Measurements from ENCODE around the gene ATP13A1. TPM values are rescaled to one million over a fixed set of nuclear protein-coding genes. Genes with fewer than 3 reads are reported as not detected.
A peak's percentile ranks its signal among the peaks of the same experiment; 100 is the strongest.
"Not testable (repeated sequence)": the region's sequence is repeated elsewhere in the genome, so short reads cannot be mapped to it uniquely, and the experiment has no call there.

ATP13A1 gene
- polyA plus RNA-seq, 1 experiment, result 27.9 TPM

DNA sequence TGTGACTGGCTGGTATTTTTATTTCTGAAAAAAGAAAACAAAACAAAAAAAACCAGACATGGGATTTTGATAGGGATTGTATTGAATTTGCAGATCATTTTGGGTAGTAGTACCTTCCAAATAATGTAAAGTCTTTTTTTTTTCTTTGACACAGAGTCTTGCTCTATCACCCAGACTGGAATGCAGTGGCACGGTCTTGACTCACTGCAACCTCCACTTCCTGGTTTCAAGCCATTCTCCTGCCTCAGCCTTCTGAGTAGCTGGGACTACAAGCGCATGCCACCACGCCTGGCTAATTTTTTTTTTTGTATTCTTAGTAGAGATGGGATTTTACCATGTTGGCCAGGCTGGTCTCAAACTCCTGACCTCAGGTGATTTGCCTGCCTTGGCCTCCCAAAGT is 9.3 kb upstream of the ATP13A1 start:
- Histone ChIP-seq H3K27me3 (ENCODE audit: control insufficient read depth, insufficient read depth, low read length) (no peaks in the 10 kb centered on the region), H3K4me3 (ENCODE audit: low read depth, low read length) (no peak overlapping the region), H3K36me3 (ENCODE audit: control insufficient read depth, insufficient read depth, low read length) (peaks cover 3% of the 10 kb centered on the region; the same call in 1 of the 2 replicates)
- no peak for DNase-seq (ENCODE audit: low read depth)
- TF ChIP-seq, protein P1, sequence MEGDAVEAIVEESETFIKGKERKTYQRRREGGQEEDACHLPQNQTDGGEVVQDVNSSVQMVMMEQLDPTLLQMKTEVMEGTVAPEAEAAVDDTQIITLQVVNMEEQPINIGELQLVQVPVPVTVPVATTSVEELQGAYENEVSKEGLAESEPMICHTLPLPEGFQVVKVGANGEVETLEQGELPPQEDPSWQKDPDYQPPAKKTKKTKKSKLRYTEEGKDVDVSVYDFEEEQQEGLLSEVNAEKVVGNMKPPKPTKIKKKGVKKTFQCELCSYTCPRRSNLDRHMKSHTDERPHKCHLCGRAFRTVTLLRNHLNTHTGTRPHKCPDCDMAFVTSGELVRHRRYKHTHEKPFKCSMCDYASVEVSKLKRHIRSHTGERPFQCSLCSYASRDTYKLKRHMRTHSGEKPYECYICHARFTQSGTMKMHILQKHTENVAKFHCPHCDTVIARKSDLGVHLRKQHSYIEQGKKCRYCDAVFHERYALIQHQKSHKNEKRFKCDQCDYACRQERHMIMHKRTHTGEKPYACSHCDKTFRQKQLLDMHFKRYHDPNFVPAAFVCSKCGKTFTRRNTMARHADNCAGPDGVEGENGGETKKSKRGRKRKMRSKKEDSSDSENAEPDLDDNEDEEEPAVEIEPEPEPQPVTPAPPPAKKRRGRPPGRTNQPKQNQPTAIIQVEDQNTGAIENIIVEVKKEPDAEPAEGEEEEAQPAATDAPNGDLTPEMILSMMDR (IDR thresholded peaks at IDR 0.05; ENCODE audit: insufficient read depth, low read depth, low read length), result no peak
- ChIA-PET CTCF (interaction anchor here (0.7 kb wide), 1 partner anchor 238 kb away, joined by 5 read pairs; no protein-coding TSS in a partner anchor), POLR2A (no interaction called here)

DNA sequence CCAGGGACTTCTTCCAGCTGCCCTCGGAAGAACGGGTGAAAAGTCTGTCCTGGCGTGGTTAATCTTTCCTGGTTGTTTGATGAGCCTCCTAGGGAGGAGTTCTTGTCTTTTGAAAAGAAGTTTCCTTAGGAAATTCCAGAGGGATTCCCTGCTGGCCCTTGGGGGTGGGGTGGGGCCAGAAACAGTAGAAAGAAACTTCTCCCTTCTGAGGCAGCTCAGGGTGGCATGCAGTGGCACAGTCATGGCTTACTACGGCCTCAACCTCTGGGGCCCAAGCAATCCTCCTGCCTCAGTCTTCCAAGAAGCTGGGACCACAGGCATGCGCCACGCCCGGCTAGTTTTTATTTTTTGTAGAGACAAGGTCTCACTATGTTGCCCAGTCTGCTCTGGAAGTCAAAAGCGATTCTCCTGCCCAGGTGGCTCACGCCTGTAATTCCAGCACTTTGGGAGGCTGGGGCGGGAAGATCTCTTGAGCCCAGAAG is 6.6 kb upstream of the ATP13A1 start:
- no peaks in the 10 kb centered on the region for H3K27me3 ChIP-seq (ENCODE audit: control insufficient read depth, insufficient read depth, low read length)
- H3K4me3 ChIP-seq (ENCODE audit: low read depth, low read length), result no peak overlapping the region
- H3K36me3 ChIP-seq (ENCODE audit: control insufficient read depth, insufficient read depth, low read length), result no peaks in the 10 kb centered on the region
- TF ChIP-seq, protein P1 (IDR thresholded peaks at IDR 0.05; ENCODE audit: insufficient read depth, low read depth, low read length), result no peak
- DNase-seq (ENCODE audit: low read depth), result no peak
- POLR2A ChIA-PET, result no interaction called here
- CTCF ChIA-PET, result interaction anchor here (2.2 kb wide), 1 partner anchor 290 kb away, joined by 8 read pairs; no protein-coding TSS in a partner anchor

DNA sequence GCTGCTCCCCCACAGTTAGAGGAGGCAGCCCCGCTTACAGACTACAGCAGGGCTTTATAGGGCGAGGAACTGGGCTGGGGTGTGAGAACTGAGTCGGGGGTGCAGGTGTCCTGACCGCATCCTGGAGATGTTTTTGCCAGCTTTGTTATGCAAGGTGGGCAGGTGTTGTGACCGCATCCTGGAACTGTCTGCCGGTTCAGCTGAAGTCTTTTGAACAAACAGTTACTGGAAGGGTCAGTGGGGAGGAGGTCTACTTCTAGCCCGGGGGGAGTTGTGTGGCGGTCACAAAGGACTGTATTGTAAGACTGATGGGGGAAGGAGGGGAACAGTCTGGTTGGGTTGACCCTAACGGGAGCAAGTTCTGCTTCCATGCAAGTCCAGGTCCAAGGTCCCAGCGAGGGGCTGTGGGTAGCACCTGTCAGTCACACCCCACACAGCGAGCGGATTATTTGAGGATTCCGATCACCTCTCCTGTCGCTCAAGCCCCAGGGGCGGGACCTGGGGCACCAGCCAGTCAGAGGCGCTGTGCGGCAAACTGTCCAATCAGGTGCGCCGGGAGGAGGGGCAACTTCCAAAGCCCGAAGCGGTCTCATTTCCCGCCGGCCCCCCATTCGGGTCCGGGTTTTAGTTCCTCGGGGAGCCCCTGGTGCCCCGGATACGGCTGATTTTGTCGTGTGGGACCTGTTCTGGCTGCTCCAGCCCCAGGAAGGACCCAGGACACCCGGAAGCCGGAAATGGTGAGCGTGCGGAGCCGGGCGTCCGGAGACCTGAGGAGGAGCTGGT is 4.9 kb upstream of the ATP13A1 start, which contains the start of gene ZNF101:
ZNF101 (plus strand) TSS at position 610 of the 783 bp plus-strand sequence; CDS start at position 735, 125 bp downstream.
- peak; percentile 59 for DNase-seq (ENCODE audit: low read depth)
- CTCF ChIA-PET, result interaction anchor here (2.2 kb wide), 1 partner anchor 292 kb away, joined by 8 read pairs; no protein-coding TSS in a partner anchor
- TF ChIP-seq, protein P1 (IDR thresholded peaks at IDR 0.05; ENCODE audit: insufficient read depth, low read depth, low read length), result no peak
- H3K4me3 ChIP-seq (ENCODE audit: low read depth, low read length), result peak within 1 kb of the TSS; percentile 89
- no peaks in the 10 kb centered on the region for H3K36me3 ChIP-seq (ENCODE audit: control insufficient read depth, insufficient read depth, low read length)
- POLR2A ChIA-PET, result no interaction called here
- no peaks in the 10 kb centered on the region for H3K27me3 ChIP-seq (ENCODE audit: control insufficient read depth, insufficient read depth, low read length)

DNA sequence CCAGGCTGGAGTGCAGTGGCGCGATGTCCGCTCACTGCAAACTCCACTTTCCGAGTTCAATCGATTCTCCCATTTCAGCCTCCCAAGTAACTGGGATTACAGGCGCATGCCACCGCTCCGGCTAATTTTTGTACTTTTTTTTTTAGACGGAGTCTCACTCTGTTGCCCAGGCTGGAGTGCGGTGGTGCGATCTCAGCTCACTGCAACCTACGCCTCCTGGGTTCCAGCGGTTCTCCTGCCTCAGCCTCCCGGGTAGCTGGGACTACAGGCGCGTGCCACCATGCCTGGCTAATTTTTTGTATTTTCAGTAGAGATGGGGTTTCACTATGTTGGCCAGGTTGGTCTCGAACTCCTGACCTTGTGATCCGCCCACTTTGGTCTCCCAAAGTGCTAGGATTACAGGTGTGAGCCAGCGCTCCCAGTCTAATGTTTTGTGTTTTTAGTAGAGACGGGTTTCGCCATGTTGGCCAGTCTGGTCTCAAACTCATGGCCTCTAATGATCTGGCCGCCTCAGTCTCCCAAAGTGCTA is 2.0 kb upstream of the ATP13A1 start:
- not testable (repeated sequence) for H3K4me3 ChIP-seq (ENCODE audit: low read depth, low read length)

DNA sequence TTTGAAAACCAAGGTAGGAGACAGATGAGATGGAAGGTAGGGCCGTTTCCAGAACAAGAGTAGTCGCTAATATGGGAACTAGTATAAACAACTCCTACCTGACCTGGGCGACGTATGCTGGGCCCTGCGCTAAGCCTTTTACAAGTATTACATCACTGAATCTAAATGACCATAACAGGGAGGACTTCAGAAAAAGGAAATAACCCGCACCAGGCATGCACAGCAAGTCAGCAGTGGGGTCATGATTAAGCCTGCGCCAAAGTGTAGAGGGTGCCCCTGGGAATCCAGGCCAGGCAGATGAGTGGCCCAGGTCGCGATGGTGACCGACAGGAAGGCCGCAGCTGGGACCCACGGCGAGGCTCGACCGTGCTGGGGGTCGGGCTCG is 613 bp downstream of the ATP13A1 start:
- DNase-seq (ENCODE audit: low read depth), result no peak
- CTCF ChIA-PET, result no interaction called here
- H3K4me3 ChIP-seq (ENCODE audit: low read depth, low read length), result peak overlapping the region; percentile 88
- TF ChIP-seq, protein P1 (IDR thresholded peaks at IDR 0.05; ENCODE audit: insufficient read depth, low read depth, low read length), result no peak
- peaks cover 9% of the 10 kb centered on the region for H3K36me3 ChIP-seq (ENCODE audit: control insufficient read depth, insufficient read depth, low read length)
- H3K27me3 ChIP-seq (ENCODE audit: control insufficient read depth, insufficient read depth, low read length), result no peaks in the 10 kb centered on the region
- POLR2A ChIA-PET, result interaction anchor here (0.6 kb wide), 1 partner anchor 103 kb away, joined by 3 read pairs; no protein-coding TSS in a partner anchor

More for the DNA sequence above, 2.0 kb upstream of the ATP13A1 start:
- H3K27me3 ChIP-seq (ENCODE audit: control insufficient read depth, insufficient read depth, low read length); CTCF ChIA-PET; DNase-seq (ENCODE audit: low read depth); H3K36me3 ChIP-seq (ENCODE audit: control insufficient read depth, insufficient read depth, low read length); POLR2A ChIA-PET: not testable (repeated sequence)
